SK-N-SH treated with all-trans-retinoic acid at 6 μM for 48 hours (cell line): ENCODE results near the gene KCP.

Experiments used
- ARNTL ChIP-seq: fragments of 450-650 bp; formaldehyde crosslinking; IDR thresholded peaks from 2 replicates; pipeline ENCODE4 v1.5.0; 2020; ENCODE audit warnings: low read depth, mild to moderate bottlenecking, moderate library complexity, borderline replicate concordance
- BACH2 ChIP-seq: fragments of 250-450 bp; sonication (Bioruptor Pico); IDR thresholded peaks from 2 replicates; pipeline ENCODE4 v1.9.0; 2021; ENCODE audit warnings: mild to moderate bottlenecking, borderline replicate concordance
- CSDC2 ChIP-seq: fragments of 250-450 bp; sonication (Bioruptor Pico); IDR thresholded peaks from 2 replicates; pipeline ENCODE4 v1.5.0; 2020; ENCODE audit warnings: mild to moderate bottlenecking, moderate library complexity
- ESRRG ChIP-seq: fragments of 250-450 bp; sonication (Bioruptor Pico); IDR thresholded peaks from 2 replicates; pipeline ENCODE4 v1.6.1; 2021; ENCODE audit warnings: mild to moderate bottlenecking
- ISL1 ChIP-seq: fragments of 250-450 bp; sonication (Bioruptor Pico); IDR thresholded peaks from 2 replicates; pipeline ENCODE4 v2.1.2; 2022; ENCODE audit warnings: mild to moderate bottlenecking, moderate library complexity
- PPARA ChIP-seq: fragments of 250-450 bp; sonication (Bioruptor Pico); IDR thresholded peaks from 2 replicates; pipeline ENCODE4 v1.5.0; 2020; ENCODE audit warnings: mild to moderate bottlenecking, borderline replicate concordance
- SNAI2 ChIP-seq: fragments of 250-450 bp; sonication (Bioruptor Pico); IDR thresholded peaks from 2 replicates; pipeline ENCODE4 v1.5.0; 2020; ENCODE audit warnings: mild to moderate bottlenecking, moderate library complexity
- ZFP3 ChIP-seq: fragments of 250-450 bp; sonication (Bioruptor Pico); IDR thresholded peaks from 2 replicates; pipeline ENCODE4 v1.5.0; 2020; ENCODE audit warnings: mild to moderate bottlenecking, moderate library complexity
- ZFP30 ChIP-seq: fragments of 450-650 bp; formaldehyde crosslinking; IDR thresholded peaks from 2 replicates; pipeline ENCODE4 v1.5.0; 2022; ENCODE audit warnings: mild to moderate bottlenecking, moderate library complexity
- ZNF565 ChIP-seq: fragments of 450-650 bp; formaldehyde crosslinking; conservative IDR thresholded peaks from 2 replicates; pipeline ENCODE4 v1.5.0; 2020; ENCODE audit warnings: low read depth, mild to moderate bottlenecking, moderate library complexity
- ZNF70 ChIP-seq: fragments of 450-650 bp; formaldehyde crosslinking; IDR thresholded peaks from 2 replicates; pipeline ENCODE4 v1.5.0; 2020; ENCODE audit warnings: mild to moderate bottlenecking, moderate library complexity
- TF ChIP-seq, protein P1 (sequence below): fragments of 250-450 bp; sonication (Bioruptor Pico); IDR thresholded peaks from 2 replicates; pipeline ENCODE4 v1.8.0; 2020; ENCODE audit warnings: mild to moderate bottlenecking, moderate library complexity, borderline replicate concordance
- TF ChIP-seq, protein P2 (sequence below): fragments of 250-450 bp; sonication (Bioruptor Pico); IDR thresholded peaks from 2 replicates; pipeline ENCODE4 v1.8.0; 2021; ENCODE audit warnings: low read depth, mild to moderate bottlenecking, moderate library complexity, borderline replicate concordance
- TF ChIP-seq, protein P3 (sequence below): fragments of 250-450 bp; sonication (Bioruptor Pico); IDR thresholded peaks from 2 replicates; pipeline ENCODE4 v1.5.1; 2020; ENCODE audit warnings: low read depth, mild to moderate bottlenecking, moderate library complexity

DNA sequence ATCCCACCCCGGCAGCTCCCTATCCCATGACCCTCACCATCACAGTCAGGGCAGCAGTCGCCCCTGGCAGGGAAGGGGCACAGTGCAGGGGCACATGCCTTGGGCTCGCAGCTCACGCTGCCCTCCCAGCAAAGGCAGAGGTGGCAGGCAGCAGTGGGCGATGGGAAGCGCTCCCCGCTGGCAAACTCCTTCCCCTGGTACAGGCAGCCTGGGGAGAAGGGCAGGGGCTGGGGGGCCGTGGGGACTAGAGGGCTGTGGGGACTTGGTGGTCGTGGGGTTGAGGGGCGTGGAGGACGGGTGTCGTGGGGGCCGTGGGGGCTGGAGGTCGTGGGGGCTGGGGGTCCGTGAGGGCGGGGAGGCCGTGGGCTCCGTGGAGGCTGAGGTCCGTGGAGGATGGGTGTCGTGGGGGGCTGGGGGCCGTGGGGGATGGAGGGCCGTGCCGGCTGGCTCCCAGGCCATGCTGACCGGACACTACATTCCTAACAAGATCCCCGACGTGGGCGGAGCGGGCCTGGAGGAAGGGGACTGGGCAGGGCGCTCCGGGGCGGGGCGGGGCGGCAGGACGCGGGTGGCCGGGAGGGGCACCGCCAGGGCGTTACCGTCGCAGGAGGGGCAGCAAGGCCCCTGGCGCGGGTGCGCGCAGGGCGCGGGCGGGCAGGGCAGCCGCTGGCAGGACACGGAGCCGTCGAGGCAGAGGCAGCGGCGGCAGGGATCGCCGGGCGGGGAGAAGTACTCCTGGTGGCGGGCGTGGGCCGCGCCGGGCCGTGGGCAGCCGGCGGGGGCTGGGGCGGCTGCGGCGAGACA is 20.0 kb downstream of the KCP start:
- TF ChIP-seq, protein P1, sequence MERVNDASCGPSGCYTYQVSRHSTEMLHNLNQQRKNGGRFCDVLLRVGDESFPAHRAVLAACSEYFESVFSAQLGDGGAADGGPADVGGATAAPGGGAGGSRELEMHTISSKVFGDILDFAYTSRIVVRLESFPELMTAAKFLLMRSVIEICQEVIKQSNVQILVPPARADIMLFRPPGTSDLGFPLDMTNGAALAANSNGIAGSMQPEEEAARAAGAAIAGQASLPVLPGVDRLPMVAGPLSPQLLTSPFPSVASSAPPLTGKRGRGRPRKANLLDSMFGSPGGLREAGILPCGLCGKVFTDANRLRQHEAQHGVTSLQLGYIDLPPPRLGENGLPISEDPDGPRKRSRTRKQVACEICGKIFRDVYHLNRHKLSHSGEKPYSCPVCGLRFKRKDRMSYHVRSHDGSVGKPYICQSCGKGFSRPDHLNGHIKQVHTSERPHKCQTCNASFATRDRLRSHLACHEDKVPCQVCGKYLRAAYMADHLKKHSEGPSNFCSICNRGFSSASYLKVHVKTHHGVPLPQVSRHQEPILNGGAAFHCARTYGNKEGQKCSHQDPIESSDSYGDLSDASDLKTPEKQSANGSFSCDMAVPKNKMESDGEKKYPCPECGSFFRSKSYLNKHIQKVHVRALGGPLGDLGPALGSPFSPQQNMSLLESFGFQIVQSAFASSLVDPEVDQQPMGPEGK = no peak
- TF ChIP-seq SNAI2 (CRISPR knock-in tag) (no peak), ZFP3 (CRISPR knock-in tag) (no peak), ZNF565 (CRISPR knock-in tag) (no peak), PPARA (no peak), ZFP30 (CRISPR knock-in tag) (no peak), ESRRG (no peak), ISL1 (CRISPR knock-in tag) (no peak), ZNF70 (CRISPR knock-in tag) (no peak), CSDC2 (no peak), ARNTL (CRISPR knock-in tag) (no peak), BACH2 (CRISPR knock-in tag) (no peak)
- TF ChIP-seq, protein P2, sequence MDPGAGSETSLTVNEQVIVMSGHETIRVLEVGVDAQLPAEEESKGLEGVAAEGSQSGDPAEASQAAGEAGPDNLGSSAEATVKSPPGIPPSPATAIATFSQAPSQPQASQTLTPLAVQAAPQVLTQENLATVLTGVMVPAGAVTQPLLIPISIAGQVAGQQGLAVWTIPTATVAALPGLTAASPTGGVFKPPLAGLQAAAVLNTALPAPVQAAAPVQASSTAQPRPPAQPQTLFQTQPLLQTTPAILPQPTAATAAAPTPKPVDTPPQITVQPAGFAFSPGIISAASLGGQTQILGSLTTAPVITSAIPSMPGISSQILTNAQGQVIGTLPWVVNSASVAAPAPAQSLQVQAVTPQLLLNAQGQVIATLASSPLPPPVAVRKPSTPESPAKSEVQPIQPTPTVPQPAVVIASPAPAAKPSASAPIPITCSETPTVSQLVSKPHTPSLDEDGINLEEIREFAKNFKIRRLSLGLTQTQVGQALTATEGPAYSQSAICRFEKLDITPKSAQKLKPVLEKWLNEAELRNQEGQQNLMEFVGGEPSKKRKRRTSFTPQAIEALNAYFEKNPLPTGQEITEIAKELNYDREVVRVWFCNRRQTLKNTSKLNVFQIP (CRISPR knock-in tag) = no peak
- TF ChIP-seq, protein P3, sequence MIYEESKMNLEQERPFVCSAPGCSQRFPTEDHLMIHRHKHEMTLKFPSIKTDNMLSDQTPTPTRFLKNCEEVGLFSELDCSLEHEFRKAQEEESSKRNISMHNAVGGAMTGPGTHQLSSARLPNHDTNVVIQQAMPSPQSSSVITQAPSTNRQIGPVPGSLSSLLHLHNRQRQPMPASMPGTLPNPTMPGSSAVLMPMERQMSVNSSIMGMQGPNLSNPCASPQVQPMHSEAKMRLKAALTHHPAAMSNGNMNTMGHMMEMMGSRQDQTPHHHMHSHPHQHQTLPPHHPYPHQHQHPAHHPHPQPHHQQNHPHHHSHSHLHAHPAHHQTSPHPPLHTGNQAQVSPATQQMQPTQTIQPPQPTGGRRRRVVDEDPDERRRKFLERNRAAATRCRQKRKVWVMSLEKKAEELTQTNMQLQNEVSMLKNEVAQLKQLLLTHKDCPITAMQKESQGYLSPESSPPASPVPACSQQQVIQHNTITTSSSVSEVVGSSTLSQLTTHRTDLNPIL (CRISPR knock-in tag) = no peak
